HepG2 (cell line): ENCODE results near the gene ZIC2.

Experiments used
- ELF4 ChIP-seq: sonication (generic); formaldehyde crosslinking; IDR thresholded peaks from 2 replicates; pipeline ENCODE4 v1.5.0; 2020; ENCODE audit warnings: missing genetic modification reagents, mild to moderate bottlenecking, moderate library complexity, borderline replicate concordance
- IKZF4 ChIP-seq: sonication (generic); formaldehyde crosslinking; IDR thresholded peaks from 2 replicates; pipeline ENCODE4 v1.5.1; 2020; ENCODE audit warnings: borderline replicate concordance, mild to moderate bottlenecking, low read depth, missing genetic modification reagents; ENCODE audit errors: not compliant biosample characterization
- IRF2 ChIP-seq: IDR thresholded peaks from 2 replicates; pipeline ENCODE4 v1.6.1; 2018; ENCODE audit warnings: missing genetic modification reagents, missing compliant biosample characterization
- MXD4 ChIP-seq: IDR thresholded peaks from 2 replicates; pipeline ENCODE4 v1.6.1; 2016; ENCODE audit warnings: mild to moderate bottlenecking, missing biosample characterization, missing genetic modification reagents
- ZSCAN25 ChIP-seq: sonication (generic); formaldehyde crosslinking; IDR thresholded peaks from 2 replicates; pipeline ENCODE4 v1.8.0; 2022; ENCODE audit warnings: mild to moderate bottlenecking, missing genetic modification reagents
- TF ChIP-seq, protein P1 (sequence below): sonication (generic); formaldehyde crosslinking; IDR thresholded peaks from 2 replicates; pipeline ENCODE4 v1.8.0; 2022; ENCODE audit warnings: mild to moderate bottlenecking, missing genetic modification reagents; ENCODE audit not compliant: insufficient replicate concordance
- TF ChIP-seq, protein P2 (sequence below): sonication (generic); formaldehyde crosslinking; IDR thresholded peaks from 2 replicates; pipeline ENCODE4 v1.5.0; 2020; ENCODE audit warnings: mild to moderate bottlenecking, missing genetic modification reagents, moderate library complexity
- TF ChIP-seq, protein P3 (sequence below): sonication (generic); formaldehyde crosslinking; IDR thresholded peaks from 2 replicates; pipeline ENCODE4 v1.4.0; 2020; ENCODE audit warnings: missing genetic modification reagents
- TF ChIP-seq, protein P4 (sequence below): sonication (generic); formaldehyde crosslinking; IDR thresholded peaks from 2 replicates; pipeline ENCODE4 v1.4.0; 2020; ENCODE audit warnings: mild to moderate bottlenecking, missing genetic modification reagents

DNA sequence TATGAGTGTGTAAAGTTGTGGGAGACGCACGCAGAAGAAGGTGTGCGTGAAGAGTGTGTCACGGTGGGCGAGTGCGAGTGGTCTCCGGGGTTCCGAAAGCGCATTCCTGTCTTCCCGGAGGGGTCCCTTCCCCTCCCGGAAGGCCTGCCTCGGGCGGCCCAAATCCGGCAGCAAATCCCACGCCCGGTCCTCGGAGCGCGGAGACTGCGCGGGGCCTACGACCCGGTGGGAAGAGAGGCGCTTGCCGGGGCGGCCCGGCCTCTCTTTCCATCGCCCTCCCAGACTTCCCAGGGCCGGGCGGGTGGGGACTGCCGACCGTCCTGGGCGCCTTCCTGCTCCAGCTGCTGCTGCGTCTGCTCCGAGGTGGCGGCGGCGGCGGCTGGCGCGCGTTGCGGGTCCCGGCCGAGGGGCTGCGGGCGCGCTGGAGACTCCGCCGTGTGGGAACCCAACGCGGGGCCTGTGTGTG, 12.1 kb upstream of the ZIC2 start:
- TF ChIP-seq, protein P1, sequence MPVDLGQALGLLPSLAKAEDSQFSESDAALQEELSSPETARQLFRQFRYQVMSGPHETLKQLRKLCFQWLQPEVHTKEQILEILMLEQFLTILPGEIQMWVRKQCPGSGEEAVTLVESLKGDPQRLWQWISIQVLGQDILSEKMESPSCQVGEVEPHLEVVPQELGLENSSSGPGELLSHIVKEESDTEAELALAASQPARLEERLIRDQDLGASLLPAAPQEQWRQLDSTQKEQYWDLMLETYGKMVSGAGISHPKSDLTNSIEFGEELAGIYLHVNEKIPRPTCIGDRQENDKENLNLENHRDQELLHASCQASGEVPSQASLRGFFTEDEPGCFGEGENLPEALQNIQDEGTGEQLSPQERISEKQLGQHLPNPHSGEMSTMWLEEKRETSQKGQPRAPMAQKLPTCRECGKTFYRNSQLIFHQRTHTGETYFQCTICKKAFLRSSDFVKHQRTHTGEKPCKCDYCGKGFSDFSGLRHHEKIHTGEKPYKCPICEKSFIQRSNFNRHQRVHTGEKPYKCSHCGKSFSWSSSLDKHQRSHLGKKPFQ (CRISPR knock-in tag): no peak
- TF ChIP-seq, protein P2, sequence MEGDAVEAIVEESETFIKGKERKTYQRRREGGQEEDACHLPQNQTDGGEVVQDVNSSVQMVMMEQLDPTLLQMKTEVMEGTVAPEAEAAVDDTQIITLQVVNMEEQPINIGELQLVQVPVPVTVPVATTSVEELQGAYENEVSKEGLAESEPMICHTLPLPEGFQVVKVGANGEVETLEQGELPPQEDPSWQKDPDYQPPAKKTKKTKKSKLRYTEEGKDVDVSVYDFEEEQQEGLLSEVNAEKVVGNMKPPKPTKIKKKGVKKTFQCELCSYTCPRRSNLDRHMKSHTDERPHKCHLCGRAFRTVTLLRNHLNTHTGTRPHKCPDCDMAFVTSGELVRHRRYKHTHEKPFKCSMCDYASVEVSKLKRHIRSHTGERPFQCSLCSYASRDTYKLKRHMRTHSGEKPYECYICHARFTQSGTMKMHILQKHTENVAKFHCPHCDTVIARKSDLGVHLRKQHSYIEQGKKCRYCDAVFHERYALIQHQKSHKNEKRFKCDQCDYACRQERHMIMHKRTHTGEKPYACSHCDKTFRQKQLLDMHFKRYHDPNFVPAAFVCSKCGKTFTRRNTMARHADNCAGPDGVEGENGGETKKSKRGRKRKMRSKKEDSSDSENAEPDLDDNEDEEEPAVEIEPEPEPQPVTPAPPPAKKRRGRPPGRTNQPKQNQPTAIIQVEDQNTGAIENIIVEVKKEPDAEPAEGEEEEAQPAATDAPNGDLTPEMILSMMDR (CRISPR knock-in tag): no peak
- TF ChIP-seq ELF4 (CRISPR knock-in tag) (no peak), IRF2 (CRISPR knock-in tag) (no peak), ZSCAN25 (no peak), IKZF4 (CRISPR knock-in tag) (no peak), MXD4 (no peak)
- TF ChIP-seq, protein P3, sequence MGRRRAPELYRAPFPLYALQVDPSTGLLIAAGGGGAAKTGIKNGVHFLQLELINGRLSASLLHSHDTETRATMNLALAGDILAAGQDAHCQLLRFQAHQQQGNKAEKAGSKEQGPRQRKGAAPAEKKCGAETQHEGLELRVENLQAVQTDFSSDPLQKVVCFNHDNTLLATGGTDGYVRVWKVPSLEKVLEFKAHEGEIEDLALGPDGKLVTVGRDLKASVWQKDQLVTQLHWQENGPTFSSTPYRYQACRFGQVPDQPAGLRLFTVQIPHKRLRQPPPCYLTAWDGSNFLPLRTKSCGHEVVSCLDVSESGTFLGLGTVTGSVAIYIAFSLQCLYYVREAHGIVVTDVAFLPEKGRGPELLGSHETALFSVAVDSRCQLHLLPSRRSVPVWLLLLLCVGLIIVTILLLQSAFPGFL (CRISPR knock-in tag): no peak
- TF ChIP-seq, protein P4, sequence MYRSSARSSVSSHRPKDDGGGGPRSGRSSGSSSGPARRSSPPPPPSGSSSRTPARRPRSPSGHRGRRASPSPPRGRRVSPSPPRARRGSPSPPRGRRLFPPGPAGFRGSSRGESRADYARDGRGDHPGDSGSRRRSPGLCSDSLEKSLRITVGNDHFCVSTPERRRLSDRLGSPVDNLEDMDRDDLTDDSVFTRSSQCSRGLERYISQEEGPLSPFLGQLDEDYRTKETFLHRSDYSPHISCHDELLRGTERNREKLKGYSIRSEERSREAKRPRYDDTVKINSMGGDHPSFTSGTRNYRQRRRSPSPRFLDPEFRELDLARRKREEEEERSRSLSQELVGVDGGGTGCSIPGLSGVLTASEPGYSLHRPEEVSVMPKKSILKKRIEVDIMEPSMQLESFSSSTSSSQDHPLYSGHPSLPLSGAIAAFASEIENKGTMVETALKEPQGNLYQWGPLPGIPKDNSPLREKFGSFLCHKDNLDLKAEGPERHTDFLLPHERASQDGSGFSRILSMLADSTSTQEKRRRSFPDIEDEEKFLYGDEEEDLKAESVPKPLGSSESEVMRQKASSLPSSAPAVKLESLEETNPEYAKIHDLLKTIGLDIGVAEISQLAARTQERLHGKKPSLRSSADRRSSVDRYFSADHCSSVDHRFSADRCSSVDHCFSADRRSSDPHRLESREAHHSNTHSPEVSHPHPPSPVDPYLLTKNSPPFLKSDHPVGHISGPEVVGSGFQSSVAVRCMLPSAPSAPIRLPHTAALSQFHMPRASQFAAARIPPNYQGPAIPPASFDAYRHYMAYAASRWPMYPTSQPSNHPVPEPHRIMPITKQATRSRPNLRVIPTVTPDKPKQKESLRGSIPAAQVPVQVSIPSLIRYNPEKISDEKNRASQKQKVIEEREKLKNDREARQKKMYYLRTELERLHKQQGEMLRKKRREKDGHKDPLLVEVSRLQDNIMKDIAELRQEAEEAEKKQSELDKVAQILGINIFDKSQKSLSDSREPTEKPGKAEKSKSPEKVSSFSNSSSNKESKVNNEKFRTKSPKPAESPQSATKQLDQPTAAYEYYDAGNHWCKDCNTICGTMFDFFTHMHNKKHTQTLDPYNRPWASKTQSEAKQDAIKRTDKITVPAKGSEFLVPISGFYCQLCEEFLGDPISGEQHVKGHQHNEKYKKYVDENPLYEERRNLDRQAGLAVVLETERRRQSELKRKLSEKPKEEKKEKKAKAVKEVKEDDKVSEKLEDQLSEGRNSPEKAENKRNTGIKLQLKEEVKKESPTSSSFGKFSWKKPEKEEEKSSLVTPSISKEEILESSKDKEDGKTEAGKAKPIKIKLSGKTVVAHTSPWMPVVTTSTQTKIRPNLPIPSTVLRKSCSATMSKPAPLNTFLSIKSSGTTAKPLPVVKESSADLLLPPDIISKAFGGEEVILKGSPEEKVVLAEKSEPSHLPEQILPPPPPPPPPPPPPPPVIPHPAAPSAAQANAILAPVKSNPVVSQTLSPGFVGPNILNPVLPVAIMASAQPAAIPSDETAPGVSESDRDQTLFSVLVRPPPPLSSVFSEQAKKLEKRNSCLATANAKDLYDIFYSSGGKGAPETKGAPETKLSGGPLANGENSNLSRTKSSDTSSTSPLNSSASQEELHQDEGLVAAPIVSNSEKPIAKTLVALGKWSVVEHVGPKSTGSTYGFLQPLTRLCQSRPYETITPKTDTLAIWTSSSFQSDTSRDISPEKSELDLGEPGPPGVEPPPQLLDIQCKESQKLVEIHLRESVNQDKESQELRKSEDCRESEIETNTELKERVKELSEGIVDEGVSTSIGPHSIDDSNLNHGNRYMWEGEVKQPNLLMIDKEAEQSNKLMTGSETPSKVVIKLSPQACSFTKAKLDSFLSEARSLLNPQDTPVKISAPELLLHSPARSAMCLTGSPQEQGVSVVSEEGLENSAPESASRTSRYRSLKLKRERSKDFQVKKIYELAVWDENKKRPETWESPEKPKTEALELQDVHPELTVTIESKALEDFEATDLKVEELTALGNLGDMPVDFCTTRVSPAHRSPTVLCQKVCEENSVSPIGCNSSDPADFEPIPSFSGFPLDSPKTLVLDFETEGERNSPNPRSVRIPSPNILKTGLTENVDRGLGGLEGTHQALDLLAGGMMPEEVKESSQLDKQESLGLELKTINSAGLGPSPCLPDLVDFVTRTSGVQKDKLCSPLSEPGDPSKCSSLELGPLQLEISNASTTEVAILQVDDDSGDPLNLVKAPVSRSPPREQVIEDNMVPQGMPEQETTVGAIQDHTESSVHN (CRISPR knock-in tag): no peak
